HG03558 (cell line): Measurements from ENCODE around the gene TMC6.

ENCODE experiments used
- ATAC-seq: cut with Tn5 transposase; IDR thresholded peaks from one replicate; pipeline ENCODE4 v1.9.1; 2021; ENCODE audit warnings: moderate number of reproducible peaks; ENCODE audit not compliant: unreplicated experiment; ENCODE audit errors: extremely low read depth

The TMC6 gene

GRCh38 chr17:78111016-78111726 lies 17.4 kb downstream of the TMC6 start:
- no peak for ATAC-seq

DNA sequence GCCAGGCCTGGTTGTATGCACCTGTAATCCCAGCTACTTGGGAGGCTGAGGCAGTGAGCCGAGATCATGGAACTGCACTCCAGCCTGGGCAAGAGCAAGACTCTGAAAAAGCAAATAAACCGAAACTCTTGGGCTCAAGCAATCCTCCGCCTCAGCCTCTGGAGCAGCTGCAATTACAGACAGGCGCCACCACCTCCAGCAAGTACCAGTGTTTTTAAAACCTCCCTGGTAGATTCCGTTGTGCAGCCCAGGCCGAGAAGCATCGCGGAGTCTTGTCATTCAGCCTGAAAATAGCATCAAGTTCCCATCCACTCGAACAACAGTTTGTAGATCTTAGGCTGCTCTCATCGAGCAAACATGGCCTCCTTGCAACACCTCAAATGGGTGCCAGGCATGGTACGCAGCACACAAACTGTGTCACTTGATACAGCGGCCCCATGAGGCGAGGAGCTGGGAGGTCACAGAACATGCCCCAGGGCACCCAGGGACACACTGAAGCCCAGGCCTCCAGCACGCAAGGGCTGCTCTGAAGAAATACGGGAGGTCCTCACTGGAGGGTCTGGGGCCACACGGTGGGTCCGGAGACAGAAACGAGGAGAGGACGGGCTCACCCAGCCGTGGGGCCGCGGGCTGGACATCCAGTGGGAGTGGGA lies 18.1 kb downstream of the TMC6 start:
- no peak for ATAC-seq

DNA sequence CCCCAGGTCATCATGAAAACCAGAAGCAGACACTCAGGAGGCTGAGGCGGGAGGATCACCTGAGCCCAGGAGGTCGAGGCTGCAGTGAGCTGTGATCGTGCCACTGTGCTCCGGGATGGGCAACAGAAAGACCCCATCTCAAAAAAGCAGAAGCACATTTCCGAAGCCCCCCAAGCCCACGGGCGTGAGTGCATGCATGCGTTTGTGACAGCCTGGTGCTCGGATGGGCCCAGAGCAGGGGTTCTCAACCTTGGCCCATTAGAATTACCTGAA lies 19.1 kb downstream of the TMC6 start:
- ATAC-seq = no peak

GRCh38 chr17:78108726-78109488 lies 19.6 kb downstream of the TMC6 start:
- ATAC-seq = no peak

GRCh38 chr17:78107976-78108725 lies 20.4 kb downstream of the TMC6 start:
- no peak for ATAC-seq

- ATAC-seq = no peak
These were observed 21.1 kb downstream of the TMC6 start for GRCh38 chr17:78107457-78107856.

GRCh38 chr17:78106211-78106610 lies 22.3 kb downstream of the TMC6 start:
- ATAC-seq = no peak

GRCh38 chr17:78105551-78105950 lies 23.0 kb downstream of the TMC6 start:
- no peak for ATAC-seq

GRCh38 chr17:78105101-78105500 lies 23.5 kb downstream of the TMC6 start:
- ATAC-seq = no peak

DNA sequence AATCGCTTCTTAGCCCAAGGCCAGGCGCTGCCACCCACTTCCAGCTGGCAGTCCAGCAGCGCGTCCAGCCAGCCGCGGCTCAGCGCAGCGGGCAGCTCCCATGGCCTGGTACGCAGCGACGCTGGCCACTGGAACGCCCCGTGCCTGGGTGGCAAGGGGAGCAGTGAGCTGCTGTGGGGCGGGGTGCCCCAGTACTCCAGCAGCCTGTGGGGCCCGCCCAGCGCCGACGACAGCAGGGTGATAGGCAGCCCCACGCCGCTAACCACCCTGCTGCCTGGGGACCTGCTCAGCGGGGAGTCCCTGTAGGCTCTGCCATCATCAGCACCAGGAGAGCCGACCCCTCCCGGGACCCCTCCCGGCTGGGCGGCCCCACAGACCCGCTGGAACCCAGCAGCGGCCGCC lies 24.0 kb downstream of the TMC6 start:
- ATAC-seq = no peak

- no peak for ATAC-seq
These were observed 25.2 kb downstream of the TMC6 start for GRCh38 chr17:78103311-78103710.

DNA sequence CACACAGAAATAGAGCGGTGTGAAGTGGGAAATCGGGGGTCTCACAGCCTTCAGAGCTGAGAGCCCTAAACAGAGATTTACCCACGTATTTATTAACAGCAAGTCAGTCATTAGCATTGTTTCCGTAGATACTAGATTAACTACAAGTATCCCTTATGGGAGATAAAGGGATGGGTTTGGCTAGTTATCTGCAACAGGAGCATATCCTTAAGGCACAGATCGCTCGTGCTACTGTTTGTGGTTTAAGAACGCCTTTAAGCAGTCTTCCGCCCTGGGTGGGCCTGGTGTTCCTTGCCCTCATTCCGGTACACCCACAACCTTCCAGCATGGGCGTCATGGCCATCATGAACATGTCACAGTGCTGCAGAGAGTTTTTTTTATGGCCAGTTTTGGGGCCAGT lies 27.0 kb downstream of the TMC6 start:
- ATAC-seq = no peak

GRCh38 chr17:78101112-78101511 lies 27.4 kb downstream of the TMC6 start:
- no peak for ATAC-seq

- no peak for ATAC-seq
These were observed 32.5 kb downstream of the TMC6 start for GRCh38 chr17:78096093-78096492.

DNA sequence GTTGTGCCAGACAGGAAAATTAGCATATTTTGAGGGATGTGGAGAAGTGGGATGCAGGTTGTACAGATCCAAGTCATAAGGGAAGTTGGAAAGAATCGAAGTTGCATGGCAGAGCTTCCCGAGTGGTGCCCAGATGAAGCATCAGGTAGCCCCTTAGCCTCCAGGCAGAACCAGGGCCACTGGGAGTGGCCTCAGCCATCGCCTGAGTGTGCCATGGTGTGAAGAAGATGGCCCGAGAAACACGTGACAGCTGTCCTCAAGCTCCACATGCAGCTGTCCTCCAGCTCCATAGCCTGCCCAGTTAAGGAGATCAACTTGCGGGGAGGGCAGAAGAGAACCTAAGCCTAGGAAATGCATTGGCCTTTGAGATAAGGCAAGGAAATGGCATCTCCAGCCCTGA lies 33.5 kb downstream of the TMC6 start:
- no peak for ATAC-seq

DNA sequence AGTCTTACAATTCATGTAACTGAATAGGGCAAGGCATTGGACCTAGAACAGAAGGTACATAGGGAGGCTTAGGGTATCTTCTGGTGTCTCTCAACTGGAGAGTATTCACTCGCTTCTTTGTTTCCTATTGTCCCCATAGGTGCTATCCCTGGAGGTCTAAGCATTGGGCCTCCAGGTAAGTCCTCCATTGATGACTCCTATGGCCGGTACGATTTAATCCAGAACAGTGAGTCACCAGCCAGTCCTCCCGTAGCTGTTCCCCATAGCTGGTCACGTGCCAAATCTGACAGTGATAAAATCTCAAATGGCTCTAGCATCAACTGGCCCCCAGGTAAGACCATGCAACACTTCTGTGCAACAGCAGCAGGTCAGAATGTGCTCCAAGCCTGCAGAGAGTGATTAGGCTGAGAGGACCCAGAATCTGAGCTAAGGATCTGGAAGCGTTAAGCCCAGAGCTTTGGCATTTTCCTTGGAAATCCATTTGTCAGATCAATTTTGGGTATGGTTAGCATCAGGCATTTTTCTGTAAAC lies 35.7 kb downstream of the TMC6 start:
- ATAC-seq = no peak

- ATAC-seq = no peak
These were observed 38.8 kb downstream of the TMC6 start for GRCh38 chr17:78089576-78090281.

GRCh38 chr17:78088529-78088928 lies 40.0 kb downstream of the TMC6 start:
- ATAC-seq = no peak

DNA sequence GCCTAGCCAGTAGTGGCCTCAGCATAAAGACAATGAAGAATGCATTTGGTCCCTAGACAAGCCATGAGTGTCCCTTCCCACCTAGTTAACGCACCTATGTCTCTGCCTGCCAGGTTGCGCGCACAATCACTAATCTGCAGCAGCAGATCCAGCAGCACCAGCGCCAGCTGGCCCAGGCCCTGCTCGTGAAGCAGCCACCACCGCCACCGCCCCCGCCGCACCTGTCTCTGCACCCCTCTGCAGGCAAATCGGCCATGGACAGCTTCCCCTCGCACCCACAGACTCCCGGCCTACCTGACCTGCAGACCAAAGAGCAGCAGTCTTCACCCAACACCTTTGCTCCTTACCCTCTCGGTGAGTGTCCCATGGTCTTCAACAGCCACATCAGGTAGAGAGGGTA lies 41.8 kb downstream of the TMC6 start:
- ATAC-seq = no peak

DNA sequence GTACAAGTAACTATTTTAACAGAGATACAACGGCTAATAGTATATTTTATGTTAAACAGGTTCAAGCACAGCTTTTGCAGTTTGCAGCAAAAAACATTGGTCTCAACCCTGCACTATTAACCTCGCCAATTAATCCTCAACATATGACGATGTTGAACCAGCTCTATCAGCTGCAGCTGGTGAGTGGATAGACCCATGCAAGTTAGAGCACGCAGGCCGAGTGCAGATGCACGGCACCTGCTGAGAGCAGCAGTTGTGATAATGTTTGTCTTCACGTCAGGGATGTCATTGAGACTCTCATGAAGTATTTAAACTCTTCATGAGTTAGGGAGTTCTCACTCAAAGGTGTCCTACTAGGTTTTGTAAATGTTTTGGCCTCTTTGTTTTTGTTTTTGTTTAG lies 45.6 kb downstream of the TMC6 start:
- no peak for ATAC-seq
